Neutrophil (primary cell): Measurements from ENCODE around the gene PLCB3.

Source experiments
- H3K27ac ChIP-seq: fragments of 200-600 bp; sonication (generic); 2 replicates; pipeline ENCODE4 v1.5.1; 2016; ENCODE audit warnings: mild to moderate bottlenecking, moderate library complexity
- H3K27me3 ChIP-seq: fragments of 200-600 bp; sonication (generic); 2 replicates; pipeline ENCODE4 v1.6.0; 2016; ENCODE audit warnings: mild to moderate bottlenecking
- H3K36me3 ChIP-seq: fragments of 200-600 bp; sonication (generic); 2 replicates; pipeline ENCODE4 v1.5.1; 2017
- H3K4me1 ChIP-seq, 2 experiments: fragments of 200-600 bp in 1 of 2; sonication (generic) in 1 of 2; 1 replicate in 1 of 2; 2 replicates in 1 of 2; pipeline versions ENCODE4 v1.5.1 to v1.6.1; 2013 to 2016; ENCODE audit warnings: low read depth in 1 of 2, low read length in 1 of 2, mild to moderate bottlenecking in 1 of 2, moderate library complexity in 1 of 2; ENCODE audit not compliant: control insufficient read depth in 1 of 2, insufficient read depth in 1 of 2
- H3K4me3 ChIP-seq, 2 experiments: fragments of 200-600 bp in 1 of 2; sonication (generic) in 1 of 2; 1 replicate in 1 of 2; 2 replicates in 1 of 2; pipeline ENCODE4 v1.5.1; 2013 to 2016; ENCODE audit warnings: low read depth in 1 of 2, low read length in 1 of 2, mild to moderate bottlenecking in 1 of 2, moderate library complexity in 1 of 2
- H3K9me3 ChIP-seq: fragments of 200-600 bp; sonication (generic); 2 replicates; pipeline ENCODE4 v1.5.1; 2016
- CTCF ChIP-seq: fragments of 200-600 bp; sonication (generic); IDR thresholded peaks from 2 replicates; pipeline ENCODE4 v1.5.1; 2016; ENCODE audit warnings: antibody characterized with exemption

The PLCB3 gene

DNA sequence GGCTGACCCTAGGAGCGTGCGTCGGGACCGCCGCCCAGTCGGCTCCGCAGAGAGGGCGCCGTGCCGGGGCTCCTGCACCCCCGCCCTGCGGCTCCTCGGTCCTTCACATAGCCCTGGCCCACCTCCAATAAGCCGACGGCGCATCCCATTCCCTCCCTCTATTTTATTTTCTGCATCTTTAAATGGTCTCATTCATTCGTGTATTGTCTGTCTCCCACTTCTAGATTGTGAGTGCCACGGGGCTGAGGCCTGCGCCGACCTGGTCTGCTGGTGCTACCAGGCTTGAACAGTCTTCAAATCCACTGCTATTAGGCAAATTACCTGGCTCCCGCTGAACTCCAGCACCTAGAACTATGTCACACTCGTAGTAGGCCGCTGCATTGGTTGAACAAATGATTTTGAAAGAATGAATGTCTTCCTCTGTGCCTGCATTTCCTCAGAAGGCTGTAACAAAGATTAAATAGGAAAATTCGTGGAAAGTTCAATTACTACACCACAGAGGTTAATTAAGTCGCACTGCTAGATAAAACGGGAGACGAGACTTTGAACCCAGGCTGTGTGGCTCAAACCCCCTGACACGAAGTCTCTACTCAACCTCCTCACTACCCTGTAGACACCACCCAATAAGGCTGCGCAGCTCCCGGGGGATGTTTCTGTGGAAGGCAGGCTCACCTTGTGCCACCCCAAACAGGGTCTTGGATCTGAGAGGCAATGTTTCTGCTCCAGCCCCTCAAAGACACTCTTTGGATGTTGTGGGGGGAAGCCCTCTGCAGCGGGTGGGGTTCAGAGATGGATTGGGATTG is 3.4 kb upstream of the PLCB3 start:
- TF ChIP-seq CTCF, result no peak
- peak overlapping the region; percentile 76 to 85 for H3K4me3 ChIP-seq
- peaks cover 49 to 57% of the 10 kb centered on the region in 2 experiments for H3K4me1 ChIP-seq
- peaks cover 16% of the 10 kb centered on the region for H3K27me3 ChIP-seq
- no peaks in the 10 kb centered on the region for H3K9me3 ChIP-seq
- H3K36me3 ChIP-seq, result no peaks in the 10 kb centered on the region
- no peak overlapping the region for H3K27ac ChIP-seq

- no peak for TF ChIP-seq CTCF
- Histone ChIP-seq H3K4me1 (peaks cover 47 to 59% of the 10 kb centered on the region in 2 experiments), H3K9me3 (no peaks in the 10 kb centered on the region), H3K27ac (no peak overlapping the region), H3K27me3 (peaks cover 16% of the 10 kb centered on the region), H3K4me3 (no peak overlapping the region), H3K36me3 (no peaks in the 10 kb centered on the region)
These were observed 2.8 kb upstream of the PLCB3 start for GRCh38 chr11:64248578-64248977.

GRCh38 chr11:64249038-64249437 is 2.3 kb upstream of the PLCB3 start:
- no peaks in the 10 kb centered on the region for H3K9me3 ChIP-seq
- H3K4me1 ChIP-seq, result peaks cover 47 to 59% of the 10 kb centered on the region in 2 experiments
- TF ChIP-seq CTCF, result no peak
- H3K36me3 ChIP-seq, result no peaks in the 10 kb centered on the region
- peaks cover 16% of the 10 kb centered on the region for H3K27me3 ChIP-seq
- no peak overlapping the region for H3K27ac ChIP-seq
- no peak overlapping the region for H3K4me3 ChIP-seq

GRCh38 chr11:64249563-64250414 is 1.5 kb upstream of the PLCB3 start:
- no peaks in the 10 kb centered on the region for H3K9me3 ChIP-seq
- no peak overlapping the region for H3K27ac ChIP-seq
- H3K36me3 ChIP-seq, result peaks cover 3% of the 10 kb centered on the region
- peaks cover 47 to 58% of the 10 kb centered on the region in 2 experiments for H3K4me1 ChIP-seq
- no peak overlapping the region for H3K4me3 ChIP-seq
- H3K27me3 ChIP-seq, result peaks cover 16% of the 10 kb centered on the region
- no peak for TF ChIP-seq CTCF

DNA sequence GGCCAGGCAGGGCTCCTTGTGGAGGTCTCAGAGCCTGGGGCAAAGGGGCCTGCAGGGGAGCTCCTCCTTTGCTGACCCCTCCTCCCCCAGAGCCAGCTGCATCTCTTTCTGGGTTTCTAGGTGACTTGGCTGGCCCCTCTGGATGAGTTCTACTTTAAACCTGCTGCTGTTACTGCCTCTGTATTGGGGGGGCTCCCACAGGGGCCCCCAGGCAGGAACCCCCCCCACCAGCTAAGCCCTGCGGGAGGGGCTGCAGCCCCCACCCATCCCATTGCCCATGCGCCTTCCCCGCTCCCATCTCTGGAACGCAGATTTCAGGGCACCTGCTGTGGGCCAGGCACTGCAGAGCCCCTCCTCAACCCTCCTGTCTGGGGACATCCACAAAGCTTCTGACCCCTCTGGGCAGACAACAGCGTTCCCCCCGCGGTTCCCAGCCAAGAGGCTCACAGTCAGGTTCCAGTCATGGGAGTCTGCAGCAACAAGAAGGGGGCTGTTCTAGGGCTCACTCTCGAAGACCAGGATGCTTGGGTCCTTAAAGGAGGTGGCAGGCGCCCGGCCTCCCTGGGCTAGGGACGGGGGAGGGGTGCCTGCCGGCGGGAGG is 815 bp upstream of the PLCB3 start:
- Histone ChIP-seq H3K4me1 (peaks cover 41 to 50% of the 10 kb centered on the region in 2 experiments), H3K27ac (peak overlapping the region; percentile 46), H3K9me3 (no peaks in the 10 kb centered on the region), H3K4me3 (peak overlapping the region; percentile 58 to 75), H3K27me3 (peaks cover 16% of the 10 kb centered on the region), H3K36me3 (peaks cover 10% of the 10 kb centered on the region)
- TF ChIP-seq CTCF, result no peak
